Measurements from ENCODE around the gene TRIM28. TPM values are rescaled to one million over a fixed set of nuclear protein-coding genes. Genes with fewer than 3 reads are reported as not detected.

Gene TRIM28
- total RNA-seq, result 301 and 311 TPM in 2 replicates

GRCh38 chr19:58543826-58544590 lies at the start of gene TRIM28:
TSS of gene TRIM28 (plus strand) at chr19:58544064. CDS start at chr19:58544758, 694 bp downstream.

GRCh38 chr19:58511353-58512208 lies 32.3 kb upstream of the TRIM28 start, which contains the start of gene SLC27A5:
TSS of gene SLC27A5 (minus strand) at chr19:58511992. CDS start at chr19:58511955, 37 bp downstream.

GRCh38 chr19:58519355-58520256 lies 24.3 kb upstream of the TRIM28 start, which contains the start of gene ZBTB45:
TSS of gene ZBTB45 (minus strand) at chr19:58519810. CDS start at chr19:58517673, 2,137 bp downstream.

GRCh38 chr19:58554494-58555368 lies 10.9 kb downstream of the TRIM28 start, which contains the start of gene CHMP2A:
TSS of gene CHMP2A (minus strand) at chr19:58555105. CDS start at chr19:58554212, 893 bp downstream.

GRCh38 chr19:58558066-58558622 lies 14.3 kb downstream of the TRIM28 start, which contains the start of gene UBE2M:
TSS of gene UBE2M (minus strand) at chr19:58558611. CDS start at chr19:58558381, 230 bp downstream.

GRCh38 chr19:58572818-58573657 lies 29.2 kb downstream of the TRIM28 start, which contains the start of gene MZF1:
TSS of gene MZF1 (minus strand) at chr19:58573335. CDS start at chr19:58571389, 1,946 bp downstream.

Other genes starting within 250 kb of the TRIM28 start
- gene ERVK3-1, start 238.7 kb upstream of the TRIM28 start, total RNA-seq, result 25.8 and 30.4 TPM in 2 replicates
- 2.2 and 2.6 TPM in 2 replicates for gene ZSCAN22, start 217.1 kb upstream of the TRIM28 start, total RNA-seq
- gene A1BG, start 190.6 kb upstream of the TRIM28 start, total RNA-seq, result 4.8 TPM in 1 of 2 replicates, not detected in the other
- gene ZNF497, start 181.3 kb upstream of the TRIM28 start, total RNA-seq, result 1.9 and 2.1 TPM in 2 replicates
- gene ZNF837, start 163.0 kb upstream of the TRIM28 start, total RNA-seq, result 1.9 and 6.6 TPM in 2 replicates
- 3,310 and 4,284 TPM in 2 replicates for gene RPS5, start 156.8 kb upstream of the TRIM28 start, total RNA-seq
- gene RNF225, start 148.4 kb upstream of the TRIM28 start, total RNA-seq, result 0.48 and 3.0 TPM in 2 replicates
- gene ZNF584, start 135.4 kb upstream of the TRIM28 start, total RNA-seq, result 10.6 and 10.9 TPM in 2 replicates
- 4.0 and 5.5 TPM in 2 replicates for gene ZNF132, start 103.9 kb upstream of the TRIM28 start, total RNA-seq
- gene ZNF324B, start 92.4 kb upstream of the TRIM28 start, total RNA-seq, result 8.1 and 10.4 TPM in 2 replicates
- 8.3 and 15.4 TPM in 2 replicates for gene ZNF324, start 77.0 kb upstream of the TRIM28 start, total RNA-seq
- 4.3 and 4.7 TPM in 2 replicates for gene ZNF446, start 67.7 kb upstream of the TRIM28 start, total RNA-seq
- gene SLC27A5, start 32.1 kb upstream of the TRIM28 start, total RNA-seq, result 7.5 and 11.1 TPM in 2 replicates
- gene ZBTB45, start 24.3 kb upstream of the TRIM28 start, total RNA-seq, result 3.6 and 4.7 TPM in 2 replicates
- gene CHMP2A, start 11.0 kb downstream of the TRIM28 start, total RNA-seq, result 92.1 and 101 TPM in 2 replicates
- gene UBE2M, start 14.5 kb downstream of the TRIM28 start, total RNA-seq, result 39.2 and 72.8 TPM in 2 replicates
- gene MZF1, start 29.3 kb downstream of the TRIM28 start, total RNA-seq, result 9.9 and 19.0 TPM in 2 replicates

Data from tracheal epithelial cell (primary cell).